Activated naive CD4-positive, alpha-beta T cell treated with anti-CD3 and anti-CD28 coated beads for 36 hours (primary cell): ENCODE results near the gene EBP. TPM values are rescaled to one million over a fixed set of nuclear protein-coding genes. Genes with fewer than 3 reads are reported as not detected.

Experiments
- CTCF ChIA-PET: fragments of 350-600 bp; sonication (Branson Sonifier 250); formaldehyde crosslinking; loops from one replicate; lab custom pipeline; 2021; ENCODE audit warnings: antibody characterized with exemption; lab: Charles Lee
- DNase-seq: peaks from one replicate; pipeline ENCODE4 v3.0.0-alpha.2; 2020
- H3K27ac Mint-ChIP-seq: one replicate; pipeline ENCODE4 v1.8.0; 2021; ENCODE audit warnings: mild to moderate bottlenecking, mixed read lengths
- H3K27me3 Mint-ChIP-seq: one replicate; pipeline ENCODE4 v1.8.0; 2021; ENCODE audit warnings: low read depth, mixed read lengths
- H3K36me3 Mint-ChIP-seq: one replicate; pipeline ENCODE4 v1.8.0; 2021; ENCODE audit warnings: low read depth, mixed read lengths
- H3K4me1 Mint-ChIP-seq: one replicate; pipeline ENCODE4 v1.8.0; 2021; ENCODE audit warnings: low read depth, mixed read lengths
- H3K4me3 Mint-ChIP-seq: one replicate; pipeline ENCODE4 v1.8.0; 2021; ENCODE audit warnings: mild to moderate bottlenecking, moderate library complexity, mixed read lengths
- H3K9me3 Mint-ChIP-seq: one replicate; pipeline ENCODE4 v1.8.0; 2021; ENCODE audit warnings: mixed read lengths
- intact Hi-C: fragments of 100-400 bp; cut with micrococcal nuclease; formaldehyde crosslinking; loops from one replicate; pipeline ENCODE4 v1.15.1; 2023
- total RNA-seq, 2 experiments: library from RNA; stranded (reverse); gene quantifications; one replicate each; pipeline ENCODE4 v1.2.3, GENCODE V29; 2021

Gene EBP
- total RNA-seq: 100 to 1,000 TPM; 118 to 123 TPM

DNA sequence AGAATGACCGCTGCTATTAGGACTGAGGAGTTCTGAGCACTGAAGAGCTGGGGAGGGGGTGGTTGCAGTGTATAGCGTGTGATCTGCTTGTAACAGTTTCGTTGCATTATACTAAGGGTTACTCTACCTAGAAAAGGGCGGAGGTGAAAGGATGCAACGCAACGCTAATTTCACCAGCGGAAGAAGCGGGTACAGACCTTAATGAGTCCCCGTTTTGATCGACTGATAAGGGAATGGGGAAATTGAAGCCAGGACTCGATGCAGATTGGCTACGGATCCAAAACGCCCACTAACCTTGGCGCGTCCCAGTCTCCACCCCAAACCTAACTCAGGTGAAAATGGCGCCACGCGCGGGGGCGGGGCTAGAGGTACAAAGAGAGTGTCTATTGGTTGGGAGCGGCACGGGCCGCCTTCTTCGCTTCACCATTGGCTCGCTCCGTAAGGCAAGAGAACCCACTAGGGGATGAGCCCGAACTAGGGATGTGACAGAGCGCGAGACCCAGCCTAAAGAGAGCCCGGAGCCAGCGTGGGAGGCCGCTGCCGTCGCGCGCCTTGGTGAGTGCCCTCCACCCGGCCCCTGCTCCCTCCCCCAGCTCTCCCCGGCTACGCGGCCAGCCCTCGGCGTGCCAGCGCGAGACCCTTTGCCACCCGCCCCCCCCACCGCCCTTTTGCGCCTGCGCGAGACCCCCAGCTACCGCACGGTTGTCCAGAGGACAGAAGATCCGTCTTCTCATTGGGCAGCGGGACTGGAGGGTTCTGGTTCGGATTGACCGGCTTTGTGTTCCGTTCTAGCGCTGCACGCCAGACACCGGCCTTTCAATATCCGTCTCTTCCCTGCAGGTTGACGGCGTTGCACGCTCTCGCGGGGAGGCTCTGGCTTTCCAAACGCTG, at the start of gene EBP:
Gene EBP, plus strand, starts transcription at position 456 of the 891 bp plus-strand sequence. CDS start 1,964 bp downstream, outside the sequence.
- peak within 1 kb of the TSS; percentile 98 for H3K27ac Mint-ChIP-seq
- peaks cover 6% of the 10 kb centered on the region for H3K36me3 Mint-ChIP-seq
- peak within 1 kb of the TSS; percentile 90 for H3K4me3 Mint-ChIP-seq
- DNase-seq: peak; percentile 98
- H3K27me3 Mint-ChIP-seq: no peaks in the 10 kb centered on the region
- CTCF ChIA-PET: interaction anchor here (1.0 kb wide), 1 partner anchor 48 kb away, joined by 3 read pairs; no protein-coding TSS in a partner anchor
- H3K4me1 Mint-ChIP-seq: peaks cover 25% of the 10 kb centered on the region
- intact Hi-C loops: loop anchor here (1.0 kb wide), 6 partner anchors 13 to 76 kb away; partner anchors contain the start of genes PORCN, RBM3, TBC1D25 and WDR13
- H3K9me3 Mint-ChIP-seq: no peaks in the 10 kb centered on the region

DNA sequence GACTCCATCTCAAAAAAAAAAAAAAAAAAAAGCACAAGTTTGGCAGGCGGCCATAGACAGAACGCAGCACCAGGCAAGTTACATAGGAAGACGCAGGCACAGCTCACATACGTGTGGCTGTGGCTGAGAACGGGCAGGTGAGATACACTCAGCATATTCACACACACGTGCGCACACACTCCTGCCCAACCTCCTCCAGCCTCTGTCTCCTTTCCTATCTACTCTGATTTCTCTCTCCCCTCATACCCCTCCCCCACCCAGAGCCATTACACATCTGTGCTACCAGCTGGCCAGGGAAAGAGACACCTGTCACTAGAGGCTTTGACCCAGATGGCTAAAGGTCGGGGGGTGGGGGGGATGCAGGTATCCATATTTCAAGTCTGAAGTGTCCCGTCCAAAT, 49.4 kb upstream of the EBP start:
- Mint-ChIP-seq H3K27me3 (no peaks in the 10 kb centered on the region), H3K9me3 (no peaks in the 10 kb centered on the region), H3K36me3 (peaks cover 10% of the 10 kb centered on the region), H3K4me3 (no peak overlapping the region), H3K27ac (no peak overlapping the region), H3K4me1 (peaks cover 17% of the 10 kb centered on the region)
- no peak for DNase-seq
- CTCF ChIA-PET: no interaction called here
- intact Hi-C loops: loop anchor here (10.0 kb wide), 1 partner anchor 333 kb away; the partner anchor contains the start of gene HDAC6

DNA sequence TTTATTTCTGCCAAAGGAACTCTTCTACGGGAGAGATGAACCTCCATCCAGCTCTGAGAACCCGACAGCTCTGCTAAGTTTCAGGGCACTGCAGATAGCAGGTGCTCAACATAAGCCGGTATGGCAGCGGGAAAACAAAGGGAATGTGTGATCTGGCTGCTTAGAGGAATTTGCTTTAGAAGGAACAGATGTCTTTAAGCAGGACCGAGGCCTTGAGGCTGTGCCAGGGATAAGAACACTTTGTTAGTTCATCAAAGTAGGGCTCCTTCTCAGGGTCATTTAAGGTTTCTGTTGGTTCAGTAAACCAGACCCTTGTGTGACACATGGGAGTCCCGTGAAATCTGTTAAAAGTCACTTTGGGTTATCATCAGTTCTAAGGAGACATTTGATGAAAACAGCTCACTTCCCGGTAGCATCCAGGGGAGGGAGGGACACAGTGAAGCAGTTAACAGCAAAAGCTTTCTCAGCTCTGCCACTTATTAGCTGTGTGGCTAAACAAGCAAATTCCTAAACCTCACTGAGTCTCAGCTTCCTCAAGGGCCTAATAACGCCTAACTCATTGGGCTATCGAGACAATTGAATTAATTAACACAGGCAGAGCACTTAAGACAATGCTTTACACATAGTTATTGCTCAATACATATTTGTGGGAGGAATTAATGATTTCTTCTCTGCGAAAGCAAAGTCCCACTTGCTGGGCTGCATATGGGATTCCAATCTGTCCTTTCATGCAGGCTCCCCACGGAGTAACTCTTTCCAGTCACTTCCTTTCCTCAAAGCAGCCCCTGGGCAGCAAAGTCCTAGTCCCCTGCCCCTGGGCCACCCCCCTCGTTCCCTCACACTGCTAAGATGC, 48.5 kb upstream of the EBP start:
- Mint-ChIP-seq H3K4me1 (peaks cover 22% of the 10 kb centered on the region), H3K4me3 (no peak overlapping the region), H3K9me3 (no peaks in the 10 kb centered on the region), H3K27ac (no peak overlapping the region), H3K36me3 (peaks cover 10% of the 10 kb centered on the region), H3K27me3 (no peaks in the 10 kb centered on the region)
- no peak for DNase-seq
- CTCF ChIA-PET: interaction anchor here (0.8 kb wide), 1 partner anchor 49 kb away, joined by 3 read pairs; the partner anchor contains the start of gene EBP
- intact Hi-C loops: loop anchor here (10.0 kb wide), 1 partner anchor 332 kb away; the partner anchor contains the start of gene HDAC6

DNA sequence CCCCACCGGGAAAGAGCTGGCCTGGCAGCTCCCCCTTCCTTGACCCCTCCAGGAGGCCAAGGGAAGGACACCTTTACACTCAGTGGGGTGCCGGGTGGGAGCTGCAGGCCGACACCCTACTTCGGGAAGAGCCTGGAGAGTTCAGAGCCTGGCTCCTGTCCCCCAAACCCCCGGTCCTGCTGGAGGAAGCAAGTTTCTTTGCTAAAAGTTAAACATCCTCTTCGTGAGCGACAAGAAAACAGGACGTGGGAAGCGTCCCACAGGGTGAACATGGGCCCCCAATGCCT, 48.0 kb upstream of the EBP start:
- Mint-ChIP-seq H3K27me3 (no peaks in the 10 kb centered on the region), H3K4me1 (peaks cover 26% of the 10 kb centered on the region), H3K4me3 (no peak overlapping the region), H3K9me3 (no peaks in the 10 kb centered on the region), H3K36me3 (peaks cover 11% of the 10 kb centered on the region), H3K27ac (no peak overlapping the region)
- DNase-seq: no peak
- intact Hi-C loops: loop anchor here (10.0 kb wide), 1 partner anchor 331 kb away; the partner anchor contains the start of gene HDAC6
- CTCF ChIA-PET: interaction anchor here (0.8 kb wide), 1 partner anchor 48 kb away, joined by 3 read pairs; the partner anchor contains the start of gene EBP

DNA sequence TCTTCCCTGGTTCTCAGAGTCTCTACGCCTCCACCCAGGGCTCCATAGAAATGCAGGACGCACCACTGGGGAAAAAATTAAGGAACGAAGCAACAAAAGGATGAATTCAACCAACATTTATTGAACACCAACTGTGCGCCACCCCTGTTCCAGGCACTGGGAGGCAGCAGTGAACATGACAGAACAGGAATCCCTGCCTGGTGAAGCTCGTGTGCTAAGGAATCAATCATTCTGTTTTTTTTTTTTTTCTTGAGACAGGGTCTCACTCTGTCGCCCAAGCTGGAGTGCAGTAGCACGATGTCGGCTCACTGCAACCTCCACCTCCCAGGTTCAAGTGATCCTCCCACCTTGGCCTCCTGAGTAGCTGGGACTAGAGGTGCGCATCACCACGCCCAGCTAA, 47.5 kb upstream of the EBP start:
- CTCF ChIA-PET: no interaction called here
- no peak overlapping the region for H3K4me3 Mint-ChIP-seq
- peaks cover 12% of the 10 kb centered on the region for H3K36me3 Mint-ChIP-seq

DNA sequence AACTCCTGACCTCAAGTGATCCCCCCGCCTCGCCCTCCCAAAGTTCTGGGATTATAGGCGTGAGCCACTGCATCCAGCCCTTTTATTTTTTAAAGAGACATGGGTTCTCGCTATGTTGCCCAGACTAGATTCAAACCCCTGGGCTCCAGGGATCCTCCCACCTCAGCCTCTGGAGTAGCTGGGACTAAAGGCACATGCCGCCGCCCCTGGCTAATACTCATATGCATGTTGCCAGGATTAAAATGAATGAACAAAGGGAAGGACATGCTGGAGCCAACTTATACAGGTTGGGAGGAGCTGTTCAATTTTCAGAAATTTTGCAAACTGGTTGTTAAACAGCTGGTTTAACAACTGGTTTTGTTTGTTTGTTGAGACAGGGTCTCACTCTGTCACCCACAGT, 47.0 kb upstream of the EBP start:
- H3K4me3 Mint-ChIP-seq: peak overlapping the region; percentile 76
- CTCF ChIA-PET: interaction anchor here (1.2 kb wide), 1 partner anchor 65 kb away, joined by 5 read pairs; the partner anchor contains the start of gene TBC1D25
- no peaks in the 10 kb centered on the region for H3K9me3 Mint-ChIP-seq
- DNase-seq: no peak
- peak overlapping the region; percentile 90 for H3K27ac Mint-ChIP-seq
- peaks cover 29% of the 10 kb centered on the region for H3K4me1 Mint-ChIP-seq
- no peaks in the 10 kb centered on the region for H3K27me3 Mint-ChIP-seq
- peaks cover 13% of the 10 kb centered on the region for H3K36me3 Mint-ChIP-seq
- intact Hi-C loops: loop anchor here (10.0 kb wide), 1 partner anchor 330 kb away; the partner anchor contains the start of gene HDAC6

More for the DNA sequence above, 47.5 kb upstream of the EBP start:
- peak; percentile 46 for DNase-seq
- Mint-ChIP-seq H3K27ac (no peak overlapping the region), H3K27me3 (no peaks in the 10 kb centered on the region), H3K9me3 (no peaks in the 10 kb centered on the region), H3K4me1 (peaks cover 30% of the 10 kb centered on the region)
- intact Hi-C loops: loop anchor here (10.0 kb wide), 1 partner anchor 331 kb away; the partner anchor contains the start of gene HDAC6

DNA sequence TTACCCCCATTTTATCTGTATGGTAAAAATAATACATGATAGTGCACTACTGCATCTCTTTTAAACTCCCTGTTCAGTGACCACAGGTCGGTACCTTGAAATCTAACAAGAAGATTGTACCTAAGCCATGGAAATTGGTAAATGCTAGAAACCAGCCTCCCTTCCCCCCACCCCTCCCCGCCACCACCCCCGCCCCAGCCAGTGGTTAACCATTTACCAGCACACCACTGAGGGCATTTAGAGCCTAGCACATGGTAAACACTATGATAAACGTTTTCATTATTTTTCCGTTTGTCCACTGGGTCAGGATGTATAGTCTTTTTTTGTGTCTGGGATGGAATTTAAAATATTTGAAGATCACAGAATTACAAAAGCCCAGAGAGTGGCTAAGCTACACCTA, 46.3 kb upstream of the EBP start:
- H3K36me3 Mint-ChIP-seq: peaks cover 15% of the 10 kb centered on the region
- intact Hi-C loops: loop anchor here (1.0 to 10.0 kb wide), 3 partner anchors 46 to 330 kb away; partner anchors contain the start of genes EBP, HDAC6 and TBC1D25
- H3K9me3 Mint-ChIP-seq: no peaks in the 10 kb centered on the region
- H3K27me3 Mint-ChIP-seq: no peaks in the 10 kb centered on the region
- CTCF ChIA-PET: interaction anchor here (1.0 to 1.2 kb wide), 2 partner anchors 39 to 65 kb away, joined by 3 to 5 read pairs; partner anchors contain the start of gene TBC1D25
- H3K4me3 Mint-ChIP-seq: peak overlapping the region; percentile 76
- DNase-seq: no peak
- H3K4me1 Mint-ChIP-seq: peaks cover 31% of the 10 kb centered on the region
- H3K27ac Mint-ChIP-seq: peak overlapping the region; percentile 90

DNA sequence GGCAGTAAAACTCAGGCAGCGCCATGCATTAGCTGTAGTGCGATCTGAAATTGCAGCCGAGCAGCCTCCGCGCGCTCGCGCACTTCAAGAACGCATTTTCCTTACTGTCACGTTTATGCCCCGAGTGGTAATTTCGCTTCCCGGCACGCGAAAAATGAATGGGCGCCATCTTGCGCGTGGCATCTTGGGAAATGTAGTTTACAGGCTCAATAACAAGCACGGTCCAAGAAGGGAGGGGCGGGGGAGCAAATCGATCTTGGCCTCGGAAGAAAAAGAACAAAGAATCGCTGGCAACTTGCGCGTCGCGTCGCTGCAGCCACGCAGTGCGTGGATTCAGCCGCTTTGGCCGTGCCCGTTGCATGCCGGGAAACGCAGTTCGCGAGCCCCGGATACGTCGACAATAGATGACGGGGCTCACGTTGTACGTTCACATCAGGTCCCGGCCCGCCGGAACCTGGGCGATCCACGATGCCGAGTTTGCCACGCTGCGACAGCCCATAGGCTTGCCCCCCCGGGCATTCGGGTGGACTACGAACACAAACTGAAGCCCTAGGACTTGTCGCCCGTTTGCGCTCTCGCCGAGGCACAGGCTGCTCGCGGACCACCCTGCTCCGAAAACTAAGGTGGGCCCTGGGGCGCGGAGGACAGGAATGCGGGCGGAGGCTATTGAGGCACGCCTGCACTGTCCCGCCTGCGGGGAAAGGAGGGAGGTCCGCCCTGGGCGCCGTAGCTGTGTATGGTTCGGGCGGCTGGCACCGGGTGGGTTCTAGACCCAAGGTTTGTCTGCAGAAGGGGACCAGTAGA, 45.6 kb upstream of the EBP start, which contains the start of gene FTSJ1:
Gene FTSJ1, plus strand, starts transcription at position 426 of the 804 bp plus-strand sequence. CDS start 1,849 bp downstream, outside the sequence.
- no peaks in the 10 kb centered on the region for H3K27me3 Mint-ChIP-seq
- peaks cover 32% of the 10 kb centered on the region for H3K4me1 Mint-ChIP-seq
- peak within 1 kb of the TSS; percentile 76 for H3K4me3 Mint-ChIP-seq
- peaks cover 18% of the 10 kb centered on the region for H3K36me3 Mint-ChIP-seq
- CTCF ChIA-PET: interaction anchor here (1.0 kb wide), 1 partner anchor 38 kb away, joined by 3 read pairs; no protein-coding TSS in a partner anchor
- H3K27ac Mint-ChIP-seq: peak within 1 kb of the TSS; percentile 90
- no peaks in the 10 kb centered on the region for H3K9me3 Mint-ChIP-seq
- intact Hi-C loops: loop anchor here (1.0 to 10.0 kb wide), 6 partner anchors 32 to 329 kb away; partner anchors contain the start of genes EBP, HDAC6, PORCN and RBM3
- DNase-seq: peak; percentile 86

DNA sequence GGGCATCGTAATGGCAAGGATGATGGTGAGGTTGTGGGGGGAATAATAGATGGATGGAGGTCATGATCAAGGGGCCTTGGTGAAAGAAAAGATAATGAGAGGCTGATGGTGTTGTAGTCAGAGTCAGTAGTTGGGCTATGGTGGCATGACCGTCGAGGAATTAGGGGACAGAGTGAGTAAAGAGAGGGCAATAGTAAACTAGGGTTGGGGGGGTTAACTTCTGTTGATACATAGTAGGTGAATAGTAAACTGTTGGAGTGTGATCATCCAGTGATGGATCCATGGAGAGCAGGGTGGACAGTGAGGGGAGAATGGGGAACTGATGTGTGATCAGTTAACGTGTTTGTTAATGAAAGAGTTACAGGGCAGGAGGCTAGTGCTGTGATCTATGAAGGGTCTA, 44.7 kb upstream of the EBP start:
- Mint-ChIP-seq H3K27ac (peak overlapping the region; percentile 90), H3K9me3 (no peaks in the 10 kb centered on the region), H3K4me3 (peak overlapping the region; percentile 76), H3K36me3 (peaks cover 18% of the 10 kb centered on the region), H3K27me3 (no peaks in the 10 kb centered on the region), H3K4me1 (peaks cover 32% of the 10 kb centered on the region)
- CTCF ChIA-PET: no interaction called here
- no peak for DNase-seq
- intact Hi-C loops: loop anchor here (1.0 to 10.0 kb wide), 4 partner anchors 31 to 328 kb away; partner anchors contain the start of genes HDAC6, PORCN, RBM3 and WDR13

DNA sequence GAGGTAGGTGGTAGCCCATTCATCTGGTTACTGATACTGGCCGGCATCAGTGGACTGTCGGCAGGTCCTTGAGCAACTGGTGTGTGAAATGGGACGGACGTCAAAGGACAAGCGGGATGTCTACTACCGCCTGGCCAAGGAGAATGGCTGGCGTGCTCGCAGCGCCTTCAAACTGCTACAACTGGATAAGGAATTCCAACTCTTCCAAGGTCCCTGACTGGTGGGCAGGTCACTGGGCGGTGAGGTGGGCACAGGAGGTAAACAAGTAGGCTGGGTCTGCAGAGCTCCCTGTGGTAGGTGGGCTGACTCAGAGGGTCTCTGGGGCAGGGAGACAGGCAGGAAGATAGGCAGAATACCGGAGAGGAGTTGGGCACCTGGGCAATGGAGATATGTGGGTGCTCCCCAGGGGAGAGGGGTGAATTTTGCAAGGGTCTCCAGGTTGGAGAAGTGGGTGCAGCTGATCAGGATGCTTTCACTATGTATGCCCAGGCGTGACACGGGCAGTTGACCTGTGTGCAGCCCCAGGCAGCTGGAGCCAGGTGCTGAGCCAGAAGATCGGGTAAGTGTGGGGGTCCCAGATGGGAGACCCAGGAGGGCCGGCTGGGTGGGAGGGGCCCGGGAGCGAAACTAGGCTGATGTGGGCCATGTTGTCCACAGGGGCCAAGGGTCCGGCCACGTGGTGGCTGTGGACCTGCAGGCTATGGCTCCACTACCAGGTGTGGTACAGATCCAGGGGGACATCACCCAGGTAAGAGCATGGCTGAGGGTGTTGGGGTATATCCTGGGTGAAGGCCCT, 43.5 kb upstream of the EBP start:
- CTCF ChIA-PET: no interaction called here
- Mint-ChIP-seq H3K36me3 (peaks cover 18% of the 10 kb centered on the region), H3K27ac (peak overlapping the region; percentile 59), H3K9me3 (no peaks in the 10 kb centered on the region), H3K4me3 (no peak overlapping the region), H3K4me1 (peaks cover 32% of the 10 kb centered on the region), H3K27me3 (no peaks in the 10 kb centered on the region)
- intact Hi-C loops: loop anchor here (10.0 kb wide), 1 partner anchor 327 kb away; the partner anchor contains the start of gene HDAC6
- no peak for DNase-seq
